HL-60/S4 (cell line): Measurements from ENCODE around the gene LYRM2.

ENCODE experiments used
- in situ Hi-C: fragments of 300-500 bp; cut with MboI; formaldehyde crosslinking; loops from 2 replicates; pipeline ENCODE4 v1.14.3; 2022; ENCODE audit warnings: low sequenced_read_pairs

LYRM2 gene

GRCh38 chr6:89597988-89598387 is 40.6 kb downstream of the LYRM2 start:
- in situ Hi-C loops: no loop called here

GRCh38 chr6:89597372-89597771 is 41.2 kb downstream of the LYRM2 start:
- in situ Hi-C loops: no loop called here

- in situ Hi-C loops: no loop called here
Measured at GRCh38 chr6:89596484-89596883, 42.1 kb downstream of the LYRM2 start.

- in situ Hi-C loops: no loop called here
Measured at GRCh38 chr6:89596056-89596455, 42.5 kb downstream of the LYRM2 start.

- in situ Hi-C loops: no loop called here
Measured at GRCh38 chr6:89591745-89592144, 46.8 kb downstream of the LYRM2 start.

GRCh38 chr6:89590133-89590532 is 48.4 kb downstream of the LYRM2 start:
- in situ Hi-C loops: no loop called here

GRCh38 chr6:89589297-89590025 is 49.1 kb downstream of the LYRM2 start:
- in situ Hi-C loops: no loop called here

GRCh38 chr6:89585154-89585553 is 53.4 kb downstream of the LYRM2 start:
- in situ Hi-C loops: no loop called here

GRCh38 chr6:89584539-89584938 is 54.0 kb downstream of the LYRM2 start:
- in situ Hi-C loops: no loop called here

- in situ Hi-C loops: no loop called here
Measured at GRCh38 chr6:89583559-89583958, 55.0 kb downstream of the LYRM2 start.

- in situ Hi-C loops: no loop called here
Measured at GRCh38 chr6:89582669-89583325, 55.8 kb downstream of the LYRM2 start.

- in situ Hi-C loops: no loop called here
Measured at GRCh38 chr6:89581689-89582088, 56.9 kb downstream of the LYRM2 start.

GRCh38 chr6:89580997-89581666 is 57.4 kb downstream of the LYRM2 start:
- in situ Hi-C loops: no loop called here

GRCh38 chr6:89575562-89575960 is 63.0 kb downstream of the LYRM2 start:
- in situ Hi-C loops: no loop called here

- in situ Hi-C loops: no loop called here
Measured at GRCh38 chr6:89574910-89575561, 63.5 kb downstream of the LYRM2 start.

- in situ Hi-C loops: no loop called here
Measured at GRCh38 chr6:89567630-89568390, 70.7 kb downstream of the LYRM2 start.

- in situ Hi-C loops: no loop called here
Measured at GRCh38 chr6:89566930-89567629, 71.5 kb downstream of the LYRM2 start.

GRCh38 chr6:89566008-89566800 is 72.3 kb downstream of the LYRM2 start:
- in situ Hi-C loops: no loop called here

- in situ Hi-C loops: no loop called here
Measured at GRCh38 chr6:89564752-89565427, 73.7 kb downstream of the LYRM2 start.
